ENCODE results near the gene CEACAM19.

CEACAM19 gene

GRCh38 chr19:44687888-44688287 is 16.6 kb downstream of the CEACAM19 start:
- no peak for DNase-seq (ENCODE audit: extremely low spot score)
- TF ChIP-seq, protein P1, sequence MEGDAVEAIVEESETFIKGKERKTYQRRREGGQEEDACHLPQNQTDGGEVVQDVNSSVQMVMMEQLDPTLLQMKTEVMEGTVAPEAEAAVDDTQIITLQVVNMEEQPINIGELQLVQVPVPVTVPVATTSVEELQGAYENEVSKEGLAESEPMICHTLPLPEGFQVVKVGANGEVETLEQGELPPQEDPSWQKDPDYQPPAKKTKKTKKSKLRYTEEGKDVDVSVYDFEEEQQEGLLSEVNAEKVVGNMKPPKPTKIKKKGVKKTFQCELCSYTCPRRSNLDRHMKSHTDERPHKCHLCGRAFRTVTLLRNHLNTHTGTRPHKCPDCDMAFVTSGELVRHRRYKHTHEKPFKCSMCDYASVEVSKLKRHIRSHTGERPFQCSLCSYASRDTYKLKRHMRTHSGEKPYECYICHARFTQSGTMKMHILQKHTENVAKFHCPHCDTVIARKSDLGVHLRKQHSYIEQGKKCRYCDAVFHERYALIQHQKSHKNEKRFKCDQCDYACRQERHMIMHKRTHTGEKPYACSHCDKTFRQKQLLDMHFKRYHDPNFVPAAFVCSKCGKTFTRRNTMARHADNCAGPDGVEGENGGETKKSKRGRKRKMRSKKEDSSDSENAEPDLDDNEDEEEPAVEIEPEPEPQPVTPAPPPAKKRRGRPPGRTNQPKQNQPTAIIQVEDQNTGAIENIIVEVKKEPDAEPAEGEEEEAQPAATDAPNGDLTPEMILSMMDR (IDR thresholded peaks at IDR 0.05; ENCODE audit: control extremely low read depth, extremely low read depth, low read depth, missing control alignments): no peak
- CTCF ChIA-PET: interaction anchor here (0.7 to 10.8 kb wide), 9 partner anchors 18 to 135 kb away, joined by 3 to 126 read pairs (median 3); no protein-coding TSS in a partner anchor

GRCh38 chr19:44689290-44690130 is 18.2 kb downstream of the CEACAM19 start:
- DNase-seq (ENCODE audit: extremely low spot score): peak; percentile 73
- CTCF ChIA-PET: interaction anchor here (0.7 to 10.8 kb wide), 34 partner anchors 9 to 263 kb away, joined by 3 to 126 read pairs (median 4); partner anchors contain the start of genes NECTIN2 and TOMM40
- POLR2A ChIA-PET: no interaction called here
- TF ChIP-seq, protein P1 (IDR thresholded peaks at IDR 0.05; ENCODE audit: control extremely low read depth, extremely low read depth, low read depth, missing control alignments): peak; percentile 90

More at GRCh38 chr19:44687888-44688287, 16.6 kb downstream of the CEACAM19 start:
- POLR2A ChIA-PET: no interaction called here

DNA sequence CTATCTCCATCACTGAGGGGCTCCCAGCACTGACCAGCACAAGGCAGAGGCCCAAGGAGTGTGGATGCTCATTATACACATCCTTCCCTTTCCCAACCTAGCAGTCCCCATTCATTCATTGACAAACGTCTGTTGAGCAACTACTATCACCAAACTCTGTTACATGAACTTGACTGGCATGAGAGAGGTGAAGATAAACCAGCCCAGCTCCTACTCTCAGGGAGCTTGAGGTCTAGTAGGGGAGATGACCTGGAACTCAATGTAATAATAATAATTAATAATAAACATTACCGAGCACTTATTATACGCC is 18.8 kb downstream of the CEACAM19 start:
- DNase-seq (ENCODE audit: extremely low spot score): no peak
- POLR2A ChIA-PET: no interaction called here
- CTCF ChIA-PET: interaction anchor here (0.9 to 10.8 kb wide), 25 partner anchors 10 to 262 kb away, joined by 3 to 126 read pairs (median 4); partner anchors contain the start of gene NECTIN2
- TF ChIP-seq, protein P1 (IDR thresholded peaks at IDR 0.05; ENCODE audit: control extremely low read depth, extremely low read depth, low read depth, missing control alignments): no peak

GRCh38 chr19:44692379-44692721 is 21.1 kb downstream of the CEACAM19 start:
- ChIA-PET CTCF (interaction anchor here (2.8 to 10.8 kb wide), 3 partner anchors 29 to 81 kb away, joined by 6 to 126 read pairs (median 110); no protein-coding TSS in a partner anchor), POLR2A (interaction anchor here (0.7 kb wide), 1 partner anchor 575 kb away, joined by 7 read pairs; no protein-coding TSS in a partner anchor)
- TF ChIP-seq, protein P1 (IDR thresholded peaks at IDR 0.05; ENCODE audit: control extremely low read depth, extremely low read depth, low read depth, missing control alignments): no peak
- DNase-seq (ENCODE audit: extremely low spot score): no peak

- ChIA-PET CTCF (interaction anchor here (1.1 to 10.8 kb wide), 6 partner anchors 28 to 123 kb away, joined by 4 to 126 read pairs (median 5); no protein-coding TSS in a partner anchor), POLR2A (no interaction called here)
- TF ChIP-seq, protein P1 (IDR thresholded peaks at IDR 0.05; ENCODE audit: control extremely low read depth, extremely low read depth, low read depth, missing control alignments): no peak
- DNase-seq (ENCODE audit: extremely low spot score): no peak
Observed at GRCh38 chr19:44694184-44694579, 22.9 kb downstream of the CEACAM19 start.

DNA sequence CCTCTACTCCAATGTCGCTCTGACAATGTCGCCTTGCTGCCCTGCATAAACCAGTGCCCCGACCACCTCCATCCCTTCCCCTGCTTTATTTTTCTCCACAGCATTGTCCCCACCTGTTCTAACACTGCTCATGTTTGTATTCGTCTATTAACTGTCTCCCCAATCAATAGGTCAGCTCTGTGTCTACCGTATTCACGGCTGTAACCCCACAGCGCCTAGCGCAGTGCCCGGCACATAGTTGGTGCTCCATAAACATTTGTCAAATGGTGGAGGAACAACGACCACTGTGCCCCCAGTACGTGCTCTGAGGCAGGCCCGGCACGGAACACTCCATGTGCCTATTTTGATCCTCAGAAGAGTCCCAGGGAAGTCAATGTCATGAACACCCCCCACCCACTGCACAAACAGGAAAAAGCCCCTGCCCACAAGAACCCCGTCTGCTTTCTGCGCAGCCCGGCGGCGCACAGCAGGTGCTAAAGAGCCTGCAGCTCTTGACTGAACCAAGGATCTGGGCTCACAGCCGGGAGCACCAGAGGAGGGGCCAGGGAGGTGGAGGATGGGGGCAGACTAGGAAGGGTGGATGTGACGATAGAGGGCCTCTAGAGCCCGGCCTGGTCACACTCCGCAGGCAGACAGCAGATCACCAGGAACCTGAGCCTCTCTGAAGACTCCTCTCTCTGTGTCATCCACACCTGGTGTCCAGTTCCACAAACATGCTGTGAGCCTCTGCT is 25.8 kb downstream of the CEACAM19 start:
- TF ChIP-seq, protein P1 (IDR thresholded peaks at IDR 0.05; ENCODE audit: control extremely low read depth, extremely low read depth, low read depth, missing control alignments): no peak
- ChIA-PET POLR2A (no interaction called here), CTCF (interaction anchor here (1.2 to 1.7 kb wide), 2 partner anchors 27 to 42 kb away, joined by 3 to 4 read pairs; no protein-coding TSS in a partner anchor)
- no peak for DNase-seq (ENCODE audit: extremely low spot score)

Measured in GM10248 (cell line).